ENCODE data around the gene CARD11. TPM values are rescaled to one million over a fixed set of nuclear protein-coding genes. Genes with fewer than 3 reads are reported as not detected.

The CARD11 gene
- total RNA-seq, 4 donors from 2014 or later = 0.96 to 47.5 (median 6.6) TPM

DNA sequence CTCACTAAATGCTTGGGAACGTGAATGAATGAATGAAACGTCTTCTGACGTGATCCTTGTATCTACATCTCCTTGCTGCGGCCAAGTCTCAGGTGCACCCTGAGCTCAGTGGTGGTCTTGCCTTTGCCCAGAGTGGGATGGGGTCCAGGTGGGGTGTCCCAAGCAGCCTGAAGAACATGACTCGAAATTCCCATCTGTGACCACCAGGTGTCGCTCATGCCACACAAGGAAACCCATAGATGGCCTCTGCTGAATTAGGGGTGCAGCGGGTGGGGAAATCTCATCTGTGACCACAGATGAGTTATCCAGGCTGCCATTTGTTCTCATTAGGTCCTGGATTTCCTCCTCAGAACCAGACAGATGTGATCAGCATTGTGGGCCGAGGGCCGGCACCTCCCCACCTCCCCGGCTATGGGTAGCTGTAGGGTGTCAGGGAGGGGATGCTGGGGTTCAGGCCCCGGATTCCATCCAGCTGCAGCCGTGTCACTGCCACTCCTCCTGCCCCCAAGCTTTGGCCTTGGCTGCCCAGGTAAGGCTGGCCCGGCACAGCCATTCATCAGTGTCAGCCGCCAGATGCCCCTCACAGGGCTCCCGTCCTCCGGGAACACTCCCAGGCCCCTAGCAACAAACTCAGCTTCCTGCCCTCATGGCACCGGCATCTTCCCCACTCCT is 178.5 kb downstream of the CARD11 start:
- intact Hi-C loops (cut with DNase I; ENCODE audit: low total_unique reads) = loop anchor here (10.0 kb wide), 1 partner anchor 290 kb away; no protein-coding TSS in a partner anchor
- peak; percentile 75 for DNase-seq
- H3K36me3 ChIP-seq = no peaks in the 10 kb centered on the region
- no peaks in the 10 kb centered on the region for H3K9me3 ChIP-seq
- H3K27ac ChIP-seq = no peak overlapping the region
- in situ Hi-C loops (cut with MboI; ENCODE audit: low pct_ligation_motif_present in 1 of 4, low pct_unique_long_range_greater_than_20kb in 1 of 4, low sequenced_read_pairs in 3 of 4) = loop anchor here in 2 of 4 donors (5.0 to 25.0 kb wide), 2 partner anchors 292 to 1022 kb away; no protein-coding TSS in a partner anchor
- H3K27me3 ChIP-seq = no peaks in the 10 kb centered on the region
- 48% methylated on average over 17 of the region's 17 CpGs; no CpG with 5 or more reads in 1 of the 2 donors for WGBS, 2 donors (ENCODE audit: low coverage in 1 of 2)
- peaks cover 6 to 21% (median 9%) of the 10 kb centered on the region in 4 donors for H3K4me1 ChIP-seq
- TF ChIP-seq, protein P1, sequence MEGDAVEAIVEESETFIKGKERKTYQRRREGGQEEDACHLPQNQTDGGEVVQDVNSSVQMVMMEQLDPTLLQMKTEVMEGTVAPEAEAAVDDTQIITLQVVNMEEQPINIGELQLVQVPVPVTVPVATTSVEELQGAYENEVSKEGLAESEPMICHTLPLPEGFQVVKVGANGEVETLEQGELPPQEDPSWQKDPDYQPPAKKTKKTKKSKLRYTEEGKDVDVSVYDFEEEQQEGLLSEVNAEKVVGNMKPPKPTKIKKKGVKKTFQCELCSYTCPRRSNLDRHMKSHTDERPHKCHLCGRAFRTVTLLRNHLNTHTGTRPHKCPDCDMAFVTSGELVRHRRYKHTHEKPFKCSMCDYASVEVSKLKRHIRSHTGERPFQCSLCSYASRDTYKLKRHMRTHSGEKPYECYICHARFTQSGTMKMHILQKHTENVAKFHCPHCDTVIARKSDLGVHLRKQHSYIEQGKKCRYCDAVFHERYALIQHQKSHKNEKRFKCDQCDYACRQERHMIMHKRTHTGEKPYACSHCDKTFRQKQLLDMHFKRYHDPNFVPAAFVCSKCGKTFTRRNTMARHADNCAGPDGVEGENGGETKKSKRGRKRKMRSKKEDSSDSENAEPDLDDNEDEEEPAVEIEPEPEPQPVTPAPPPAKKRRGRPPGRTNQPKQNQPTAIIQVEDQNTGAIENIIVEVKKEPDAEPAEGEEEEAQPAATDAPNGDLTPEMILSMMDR (IDR thresholded peaks at IDR 0.05) = peak; percentile 87 to 97 (median 94)
- no peak for TF ChIP-seq POLR2AphosphoS5 (IDR thresholded peaks at IDR 0.05)
- no peak overlapping the region for H3K4me3 ChIP-seq

DNA sequence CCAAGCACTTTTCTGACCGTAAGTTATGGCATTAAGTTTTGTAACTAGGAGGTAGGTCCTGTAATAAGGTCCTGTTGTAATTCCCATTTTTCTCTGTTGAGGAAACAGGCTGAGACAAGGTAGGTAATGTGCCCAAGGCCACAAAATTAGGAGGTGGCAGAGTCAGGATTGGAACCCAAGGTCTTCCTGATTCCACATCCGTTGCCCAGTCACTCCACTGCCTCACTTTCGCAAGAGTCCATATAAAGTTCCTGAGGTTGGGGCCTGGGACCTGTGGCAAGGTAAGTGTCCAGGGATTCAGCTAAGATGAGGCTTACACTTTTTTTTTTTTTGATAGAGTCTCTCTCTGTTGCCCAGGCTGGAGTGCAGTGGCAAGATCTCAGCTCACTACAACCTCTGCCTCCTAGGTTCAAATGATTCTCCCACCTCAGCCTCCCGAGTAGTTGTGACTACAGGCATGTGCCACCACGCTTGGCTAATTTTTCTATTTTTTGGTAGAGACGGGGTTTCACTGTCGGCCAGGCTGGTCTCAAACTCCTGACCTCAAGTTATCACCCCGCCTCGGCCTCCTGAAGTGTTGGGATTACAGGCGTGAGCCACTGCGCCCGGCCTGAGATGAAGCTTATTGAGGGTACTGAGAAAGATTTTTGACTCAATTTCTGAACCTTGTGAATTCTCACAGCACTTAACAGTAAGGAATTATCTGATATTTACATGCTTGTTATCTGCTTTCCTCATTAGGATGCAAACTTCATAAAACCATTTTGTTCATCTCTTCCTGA is 179.3 kb downstream of the CARD11 start:
- H3K36me3 ChIP-seq = no peaks in the 10 kb centered on the region
- in situ Hi-C loops (cut with MboI; ENCODE audit: low pct_ligation_motif_present in 1 of 4, low pct_unique_long_range_greater_than_20kb in 1 of 4, low sequenced_read_pairs in 3 of 4) = loop anchor here in 2 of 4 donors (25.0 kb wide), 1 partner anchor 1023 kb away; no protein-coding TSS in a partner anchor
- DNase-seq = no peak
- H3K4me1 ChIP-seq = peaks cover 6 to 21% (median 9%) of the 10 kb centered on the region in 4 donors
- intact Hi-C loops (cut with DNase I; ENCODE audit: low total_unique reads) = loop anchor here (10.0 kb wide), 1 partner anchor 290 kb away; no protein-coding TSS in a partner anchor
- H3K27me3 ChIP-seq = no peaks in the 10 kb centered on the region
- TF ChIP-seq POLR2AphosphoS5 (IDR thresholded peaks at IDR 0.05) = no peak
- TF ChIP-seq EP300 (IDR thresholded peaks at IDR 0.05; ENCODE audit: low read depth) = no peak
- TF ChIP-seq, protein P1 (IDR thresholded peaks at IDR 0.05) = no peak
- no peak for TF ChIP-seq POLR2A (IDR thresholded peaks at IDR 0.05)
- WGBS, 2 donors (ENCODE audit: low coverage in 1 of 2) = 81 to 89% methylated on average over 9 to 12 of the region's 12 CpGs
- H3K27ac ChIP-seq = peak overlapping the region; percentile 67 to 87 (median 78)
- no peak overlapping the region for H3K4me3 ChIP-seq
- H3K9me3 ChIP-seq = no peaks in the 10 kb centered on the region

DNA sequence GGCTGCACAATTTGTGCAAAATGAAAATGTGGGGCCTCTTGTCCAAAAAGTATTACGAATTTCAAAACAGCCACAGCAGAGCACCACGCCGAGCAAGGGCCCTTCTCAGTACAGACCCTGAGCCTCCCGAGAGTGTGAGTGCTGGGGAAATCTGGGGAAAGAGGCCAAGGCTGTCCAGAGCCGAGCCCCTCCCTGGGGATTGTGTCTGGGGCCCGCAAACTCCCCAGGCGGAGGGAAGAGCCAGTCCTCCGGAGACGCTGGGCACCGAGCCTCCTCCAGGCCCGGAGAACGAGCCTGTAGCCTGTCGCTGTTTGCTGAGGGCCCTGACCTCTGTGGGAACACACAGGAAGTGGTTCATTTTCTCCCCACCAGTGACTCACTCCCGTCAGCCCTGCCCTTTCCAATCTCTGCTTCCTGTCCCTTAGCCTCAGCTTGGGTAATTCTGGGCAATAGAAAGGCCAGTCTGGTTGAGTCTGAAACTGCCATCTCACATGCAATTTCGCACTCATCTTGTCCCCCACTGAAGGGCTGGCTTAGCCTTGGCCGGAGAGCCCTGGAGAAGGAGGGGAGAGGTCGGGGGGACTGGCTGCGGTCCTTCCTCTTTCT is 180.1 kb downstream of the CARD11 start:
- Histone ChIP-seq H3K9me3 (no peaks in the 10 kb centered on the region), H3K4me3 (no peak overlapping the region), H3K27me3 (no peaks in the 10 kb centered on the region), H3K4me1 (peaks cover 6 to 21% (median 9%) of the 10 kb centered on the region in 4 donors), H3K27ac (peak overlapping the region; percentile 67 to 87 (median 78)), H3K36me3 (no peaks in the 10 kb centered on the region)
- 48% methylated on average over 18 of the region's 18 CpGs; no CpG with 5 or more reads in 1 of the 2 donors for WGBS, 2 donors (ENCODE audit: low coverage in 1 of 2)
- peak; percentile 72 for DNase-seq
- TF ChIP-seq, protein P1 (IDR thresholded peaks at IDR 0.05) = no peak
- TF ChIP-seq POLR2A (IDR thresholded peaks at IDR 0.05) = peak; percentile 31
- TF ChIP-seq EP300 (IDR thresholded peaks at IDR 0.05; ENCODE audit: low read depth) = no peak
- TF ChIP-seq POLR2AphosphoS5 (IDR thresholded peaks at IDR 0.05) = peak in 2 of 3 donors; percentile 63 to 70
- intact Hi-C loops (cut with DNase I; ENCODE audit: low total_unique reads) = loop anchor here (10.0 kb wide), 1 partner anchor 291 kb away; no protein-coding TSS in a partner anchor
- in situ Hi-C loops (cut with MboI; ENCODE audit: low pct_ligation_motif_present in 1 of 4, low pct_unique_long_range_greater_than_20kb in 1 of 4, low sequenced_read_pairs in 3 of 4) = loop anchor here in 2 of 4 donors (25.0 kb wide), 1 partner anchor 1024 kb away; no protein-coding TSS in a partner anchor
